Neural cell (in vitro differentiated cells): ENCODE data around the gene FCRLB. TPM values are rescaled to one million over a fixed set of nuclear protein-coding genes. Genes with fewer than 3 reads are reported as not detected.

Experiments
- H2AFZ ChIP-seq: fragments of 200-600, 300-800 bp; sonication (generic), shearing (Covaris generic); 2 replicates; pipeline ENCODE4 v1.6.0; 2014; ENCODE audit warnings: low read depth, mild to moderate bottlenecking, antibody characterized with exemption, low read length, moderate library complexity
- H3F3A ChIP-seq: fragments of 200-600 bp; shearing (Covaris generic); 2 replicates; pipeline ENCODE4 v1.6.1; 2016; ENCODE audit warnings: mild to moderate bottlenecking, moderate library complexity, mixed read lengths, antibody characterized with exemption, low read length; ENCODE audit not compliant: insufficient read depth, poor library complexity, severe bottlenecking
- H3K27ac ChIP-seq: fragments of 200-600, 300-800 bp; sonication (generic), shearing (Covaris generic); 2 replicates; pipeline ENCODE4 v1.5.1; 2014; ENCODE audit warnings: mild to moderate bottlenecking, low read length, moderate library complexity
- H3K27me3 ChIP-seq: fragments of 300-800, 200-600 bp; sonication (generic), shearing (Covaris generic); 2 replicates; pipeline ENCODE4 v1.6.0; 2014; ENCODE audit warnings: mild to moderate bottlenecking, low read depth, low read length, moderate library complexity; ENCODE audit not compliant: insufficient read depth
- H3K36me3 ChIP-seq: fragments of 300-800, 200-600 bp; sonication (generic), shearing (Covaris generic); 2 replicates; pipeline ENCODE4 v1.5.1; 2014; ENCODE audit warnings: mild to moderate bottlenecking, antibody characterized with exemption, low read length, moderate library complexity; ENCODE audit not compliant: insufficient read depth
- H3K4me2 ChIP-seq: fragments of 300-800, 200-600 bp; sonication (generic), shearing (Covaris generic); 2 replicates; pipeline ENCODE4 v1.6.0; 2014; ENCODE audit warnings: mild to moderate bottlenecking, low read length
- H3K4me3 ChIP-seq: fragments of 300-800, 200-600 bp; sonication (generic), shearing (Covaris generic); 2 replicates; pipeline ENCODE4 v1.5.1; 2014; ENCODE audit warnings: mild to moderate bottlenecking, low read length, moderate library complexity
- H3K79me2 ChIP-seq: fragments of 200-600 bp; shearing (Covaris generic); replicated peaks from 2 replicates; pipeline ENCODE4 v1.6.0; 2014; ENCODE audit warnings: mild to moderate bottlenecking, low read length, moderate library complexity; ENCODE audit not compliant: insufficient read depth
- H3K9ac ChIP-seq: fragments of 300-800, 200-600 bp; sonication (generic), shearing (Covaris generic); 2 replicates; pipeline ENCODE4 v1.6.1; 2016; ENCODE audit warnings: mild to moderate bottlenecking, low read length, mixed read lengths
- H3K9me2 ChIP-seq: fragments of 200-600 bp; shearing (Covaris generic); 2 replicates; pipeline ENCODE4 v1.6.1; 2016; ENCODE audit warnings: mild to moderate bottlenecking, low read length, mixed read lengths; ENCODE audit not compliant: insufficient read depth
- H3K9me3 ChIP-seq: fragments of 200-600, 300-800 bp; sonication (generic), shearing (Covaris generic); 2 replicates; pipeline ENCODE4 v1.6.1; 2016; ENCODE audit warnings: mild to moderate bottlenecking, mixed run types, low read length, moderate library complexity, mixed read lengths
- H4K20me1 ChIP-seq: fragments of 200-600 bp; shearing (Covaris generic); 2 replicates; pipeline ENCODE4 v1.6.1; 2016; ENCODE audit warnings: mild to moderate bottlenecking, mixed run types; ENCODE audit not compliant: insufficient read depth
- EP300 ChIP-seq: fragments of 450-650 bp; conservative IDR thresholded peaks from 2 replicates; pipeline ENCODE4 v1.6.1; 2014; ENCODE audit warnings: antibody characterized with exemption, mild to moderate bottlenecking, moderate library complexity; ENCODE audit not compliant: poor library complexity, severe bottlenecking
- EZH2 ChIP-seq: fragments of 200-600, 300-800 bp; shearing (Covaris generic), sonication (generic); IDR thresholded peaks from 2 replicates; pipeline ENCODE4 v1.6.1; 2014; ENCODE audit warnings: antibody characterized with exemption, low read length, borderline replicate concordance, mild to moderate bottlenecking; ENCODE audit not compliant: insufficient read depth, poor library complexity, severe bottlenecking
- MXI1 ChIP-seq: fragments of 450-650 bp; conservative IDR thresholded peaks from 2 replicates; pipeline ENCODE4 v1.6.1; 2014; ENCODE audit warnings: antibody characterized with exemption, mild to moderate bottlenecking; ENCODE audit not compliant: poor library complexity, severe bottlenecking
- POLR2AphosphoS5 ChIP-seq: IDR thresholded peaks from 2 replicates; pipeline ENCODE4 v1.6.1; 2012
- RAD21 ChIP-seq: fragments of 450-650 bp; conservative IDR thresholded peaks from 2 replicates; pipeline ENCODE4 v1.6.1; 2014; ENCODE audit warnings: antibody characterized with exemption, mild to moderate bottlenecking, moderate library complexity
- SMC3 ChIP-seq: fragments of 450-650 bp; conservative IDR thresholded peaks from 2 replicates; pipeline ENCODE4 v1.6.1; 2014; ENCODE audit warnings: antibody characterized with exemption, mild to moderate bottlenecking, moderate library complexity; ENCODE audit not compliant: poor library complexity
- TAF1 ChIP-seq: IDR thresholded peaks from 2 replicates; pipeline ENCODE4 v1.6.1; 2012; ENCODE audit warnings: low read depth
- polyA plus RNA-seq: library from polyadenylated mRNA; depleted of rRNA; stranded (reverse); fragments of >200 nt; gene quantifications from 2 replicates; pipeline ENCODE4 v1.2.3, GENCODE V29; 2014
- TF ChIP-seq, protein P1 (sequence below): IDR thresholded peaks from 2 replicates; pipeline ENCODE4 v1.6.1; 2012; ENCODE audit warnings: borderline replicate concordance
- TF ChIP-seq, protein P2 (sequence below): fragments of 450-650 bp; IDR thresholded peaks from 2 replicates; pipeline ENCODE4 v1.5.1; 2014; ENCODE audit warnings: antibody characterized with exemption, mild to moderate bottlenecking, moderate library complexity; ENCODE audit not compliant: poor library complexity, severe bottlenecking

FCRLB gene
- polyA plus RNA-seq, 1 donor from 2014 or later, result 0.45 TPM

GRCh38 chr1:161676441-161676840 lies 44.9 kb upstream of the FCRLB start:
- Histone ChIP-seq H3K27ac (no peak overlapping the region), H3K79me2 (no peaks in the 10 kb centered on the region), H3K9me2 (no peaks in the 10 kb centered on the region), H2AFZ (no peak overlapping the region), H3K4me3 (no peak overlapping the region), H3K9ac (no peak overlapping the region), H3K4me2 (no peak overlapping the region), H3K27me3 (no peaks in the 10 kb centered on the region), H4K20me1 (no peaks in the 10 kb centered on the region), H3F3A (no peaks in the 10 kb centered on the region), H3K9me3 (no peaks in the 10 kb centered on the region), H3K36me3 (no peaks in the 10 kb centered on the region)
- TF ChIP-seq, protein P1, sequence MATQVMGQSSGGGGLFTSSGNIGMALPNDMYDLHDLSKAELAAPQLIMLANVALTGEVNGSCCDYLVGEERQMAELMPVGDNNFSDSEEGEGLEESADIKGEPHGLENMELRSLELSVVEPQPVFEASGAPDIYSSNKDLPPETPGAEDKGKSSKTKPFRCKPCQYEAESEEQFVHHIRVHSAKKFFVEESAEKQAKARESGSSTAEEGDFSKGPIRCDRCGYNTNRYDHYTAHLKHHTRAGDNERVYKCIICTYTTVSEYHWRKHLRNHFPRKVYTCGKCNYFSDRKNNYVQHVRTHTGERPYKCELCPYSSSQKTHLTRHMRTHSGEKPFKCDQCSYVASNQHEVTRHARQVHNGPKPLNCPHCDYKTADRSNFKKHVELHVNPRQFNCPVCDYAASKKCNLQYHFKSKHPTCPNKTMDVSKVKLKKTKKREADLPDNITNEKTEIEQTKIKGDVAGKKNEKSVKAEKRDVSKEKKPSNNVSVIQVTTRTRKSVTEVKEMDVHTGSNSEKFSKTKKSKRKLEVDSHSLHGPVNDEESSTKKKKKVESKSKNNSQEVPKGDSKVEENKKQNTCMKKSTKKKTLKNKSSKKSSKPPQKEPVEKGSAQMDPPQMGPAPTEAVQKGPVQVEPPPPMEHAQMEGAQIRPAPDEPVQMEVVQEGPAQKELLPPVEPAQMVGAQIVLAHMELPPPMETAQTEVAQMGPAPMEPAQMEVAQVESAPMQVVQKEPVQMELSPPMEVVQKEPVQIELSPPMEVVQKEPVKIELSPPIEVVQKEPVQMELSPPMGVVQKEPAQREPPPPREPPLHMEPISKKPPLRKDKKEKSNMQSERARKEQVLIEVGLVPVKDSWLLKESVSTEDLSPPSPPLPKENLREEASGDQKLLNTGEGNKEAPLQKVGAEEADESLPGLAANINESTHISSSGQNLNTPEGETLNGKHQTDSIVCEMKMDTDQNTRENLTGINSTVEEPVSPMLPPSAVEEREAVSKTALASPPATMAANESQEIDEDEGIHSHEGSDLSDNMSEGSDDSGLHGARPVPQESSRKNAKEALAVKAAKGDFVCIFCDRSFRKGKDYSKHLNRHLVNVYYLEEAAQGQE, result no peak
- TF ChIP-seq EZH2 (no peak), POLR2AphosphoS5 (no peak), RAD21 (no peak), EP300 (no peak), SMC3 (no peak), TAF1 (no peak), MXI1 (no peak)
- TF ChIP-seq, protein P2, sequence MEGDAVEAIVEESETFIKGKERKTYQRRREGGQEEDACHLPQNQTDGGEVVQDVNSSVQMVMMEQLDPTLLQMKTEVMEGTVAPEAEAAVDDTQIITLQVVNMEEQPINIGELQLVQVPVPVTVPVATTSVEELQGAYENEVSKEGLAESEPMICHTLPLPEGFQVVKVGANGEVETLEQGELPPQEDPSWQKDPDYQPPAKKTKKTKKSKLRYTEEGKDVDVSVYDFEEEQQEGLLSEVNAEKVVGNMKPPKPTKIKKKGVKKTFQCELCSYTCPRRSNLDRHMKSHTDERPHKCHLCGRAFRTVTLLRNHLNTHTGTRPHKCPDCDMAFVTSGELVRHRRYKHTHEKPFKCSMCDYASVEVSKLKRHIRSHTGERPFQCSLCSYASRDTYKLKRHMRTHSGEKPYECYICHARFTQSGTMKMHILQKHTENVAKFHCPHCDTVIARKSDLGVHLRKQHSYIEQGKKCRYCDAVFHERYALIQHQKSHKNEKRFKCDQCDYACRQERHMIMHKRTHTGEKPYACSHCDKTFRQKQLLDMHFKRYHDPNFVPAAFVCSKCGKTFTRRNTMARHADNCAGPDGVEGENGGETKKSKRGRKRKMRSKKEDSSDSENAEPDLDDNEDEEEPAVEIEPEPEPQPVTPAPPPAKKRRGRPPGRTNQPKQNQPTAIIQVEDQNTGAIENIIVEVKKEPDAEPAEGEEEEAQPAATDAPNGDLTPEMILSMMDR, result no peak

- H4K20me1 ChIP-seq, result no peaks in the 10 kb centered on the region
- no peaks in the 10 kb centered on the region for H3K79me2 ChIP-seq
- no peaks in the 10 kb centered on the region for H3F3A ChIP-seq
- no peak overlapping the region for H3K9ac ChIP-seq
- TF ChIP-seq RAD21, result no peak
- TF ChIP-seq EP300, result no peak
- TF ChIP-seq, protein P1, result no peak
- TF ChIP-seq, protein P2, result no peak
- TF ChIP-seq TAF1, result no peak
- TF ChIP-seq MXI1, result no peak
- no peak for TF ChIP-seq POLR2AphosphoS5
- TF ChIP-seq SMC3, result no peak
- TF ChIP-seq EZH2, result no peak
- H3K9me2 ChIP-seq, result no peaks in the 10 kb centered on the region
- no peak overlapping the region for H3K4me3 ChIP-seq
- H3K27me3 ChIP-seq, result no peaks in the 10 kb centered on the region
- H3K4me2 ChIP-seq, result no peak overlapping the region
- H3K36me3 ChIP-seq, result no peaks in the 10 kb centered on the region
- no peak overlapping the region for H3K27ac ChIP-seq
- H3K9me3 ChIP-seq, result no peaks in the 10 kb centered on the region
- H2AFZ ChIP-seq, result no peak overlapping the region
Measured at GRCh38 chr1:161676958-161677689, 44.2 kb upstream of the FCRLB start.
